ENCODE measurements around the gene TUBA4B.

TUBA4B gene

GRCh38 chr2:219289537-219290361 is 36.7 kb downstream of the TUBA4B start:
- FAIRE-seq (peak; percentile 42), DNase-seq (ENCODE audit: insufficient read length, low spot score) (peak; percentile 51)

GRCh38 chr2:219290381-219291171 is 37.5 kb downstream of the TUBA4B start:
- DNase-seq (ENCODE audit: insufficient read length, low spot score) (no peak), FAIRE-seq (no peak)

GRCh38 chr2:219291394-219291793 is 38.4 kb downstream of the TUBA4B start:
- FAIRE-seq = no peak

GRCh38 chr2:219291910-219292490 is 39.0 kb downstream of the TUBA4B start:
- DNase-seq (ENCODE audit: insufficient read length, low spot score) (no peak), FAIRE-seq (no peak)

More at GRCh38 chr2:219291394-219291793, 38.4 kb downstream of the TUBA4B start:
- DNase-seq (ENCODE audit: insufficient read length, low spot score) = no peak

GRCh38 chr2:219292616-219293015 is 39.6 kb downstream of the TUBA4B start:
- no peak for FAIRE-seq
- DNase-seq (ENCODE audit: insufficient read length, low spot score) = no peak

GRCh38 chr2:219293736-219294231 is 40.7 kb downstream of the TUBA4B start:
- FAIRE-seq (no peak), DNase-seq (ENCODE audit: insufficient read length, low spot score) (no peak)

- DNase-seq (ENCODE audit: insufficient read length, low spot score) (peak; percentile 90), FAIRE-seq (peak; percentile 84)
Observed at GRCh38 chr2:219294356-219295351, 41.6 kb downstream of the TUBA4B start.

GRCh38 chr2:219296142-219296541 is 43.1 kb downstream of the TUBA4B start:
- no peak for FAIRE-seq
- no peak for DNase-seq (ENCODE audit: insufficient read length, low spot score)

- DNase-seq (ENCODE audit: insufficient read length, low spot score) = no peak
- no peak for FAIRE-seq
Observed at GRCh38 chr2:219296631-219297391, 43.8 kb downstream of the TUBA4B start.

GRCh38 chr2:219297766-219298456 is 44.9 kb downstream of the TUBA4B start:
- FAIRE-seq (no peak), DNase-seq (ENCODE audit: insufficient read length, low spot score) (no peak)

- FAIRE-seq (peak; percentile 55), DNase-seq (ENCODE audit: insufficient read length, low spot score) (peak; percentile 90)
Observed at GRCh38 chr2:219298759-219299371, 45.8 kb downstream of the TUBA4B start.

GRCh38 chr2:219299372-219299760 is 46.3 kb downstream of the TUBA4B start:
- FAIRE-seq = no peak
- DNase-seq (ENCODE audit: insufficient read length, low spot score) = no peak

- FAIRE-seq (no peak), DNase-seq (ENCODE audit: insufficient read length, low spot score) (no peak)
Observed at GRCh38 chr2:219300022-219300421, 47.0 kb downstream of the TUBA4B start.

- FAIRE-seq = no peak
- no peak for DNase-seq (ENCODE audit: insufficient read length, low spot score)
Observed at GRCh38 chr2:219302412-219302968, 49.4 kb downstream of the TUBA4B start.

GRCh38 chr2:219304223-219304622 is 51.2 kb downstream of the TUBA4B start:
- FAIRE-seq (no peak), DNase-seq (ENCODE audit: insufficient read length, low spot score) (no peak)

GRCh38 chr2:219306047-219306446 is 53.0 kb downstream of the TUBA4B start:
- FAIRE-seq = no peak

GRCh38 chr2:219308142-219309101 is 55.4 kb downstream of the TUBA4B start:
- FAIRE-seq (peak; percentile 57), DNase-seq (ENCODE audit: insufficient read length, low spot score) (peak; percentile 76)

More at GRCh38 chr2:219306047-219306446, 53.0 kb downstream of the TUBA4B start:
- DNase-seq (ENCODE audit: insufficient read length, low spot score) = no peak
